ENCODE data around the gene FSTL3.

- TF ChIP-seq POLR2A (IDR thresholded peaks at IDR 0.05) (no peak), CTCF (IDR thresholded peaks at IDR 0.05 in 4 of 5, conservative IDR thresholded peaks at IDR 0.05 in 1 of 5) (no peak)
Measured at GRCh38 chr19:729965-730668, 53.9 kb downstream of the FSTL3 start.
